Measurements from ENCODE around the gene ABI1. TPM values are rescaled to one million over a fixed set of nuclear protein-coding genes. Genes with fewer than 3 reads are reported as not detected.

The ABI1 gene
- total RNA-seq, 3 donors from 2014 or later = 50.5 to 75.7 (median 56.6) TPM

- H3K4me1 ChIP-seq = no peaks in the 10 kb centered on the region
- TF ChIP-seq, protein P1, sequence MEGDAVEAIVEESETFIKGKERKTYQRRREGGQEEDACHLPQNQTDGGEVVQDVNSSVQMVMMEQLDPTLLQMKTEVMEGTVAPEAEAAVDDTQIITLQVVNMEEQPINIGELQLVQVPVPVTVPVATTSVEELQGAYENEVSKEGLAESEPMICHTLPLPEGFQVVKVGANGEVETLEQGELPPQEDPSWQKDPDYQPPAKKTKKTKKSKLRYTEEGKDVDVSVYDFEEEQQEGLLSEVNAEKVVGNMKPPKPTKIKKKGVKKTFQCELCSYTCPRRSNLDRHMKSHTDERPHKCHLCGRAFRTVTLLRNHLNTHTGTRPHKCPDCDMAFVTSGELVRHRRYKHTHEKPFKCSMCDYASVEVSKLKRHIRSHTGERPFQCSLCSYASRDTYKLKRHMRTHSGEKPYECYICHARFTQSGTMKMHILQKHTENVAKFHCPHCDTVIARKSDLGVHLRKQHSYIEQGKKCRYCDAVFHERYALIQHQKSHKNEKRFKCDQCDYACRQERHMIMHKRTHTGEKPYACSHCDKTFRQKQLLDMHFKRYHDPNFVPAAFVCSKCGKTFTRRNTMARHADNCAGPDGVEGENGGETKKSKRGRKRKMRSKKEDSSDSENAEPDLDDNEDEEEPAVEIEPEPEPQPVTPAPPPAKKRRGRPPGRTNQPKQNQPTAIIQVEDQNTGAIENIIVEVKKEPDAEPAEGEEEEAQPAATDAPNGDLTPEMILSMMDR (IDR thresholded peaks at IDR 0.05) = no peak
- peak in 1 of 3 donors; percentile 30 for TF ChIP-seq POLR2AphosphoS5 (IDR thresholded peaks at IDR 0.05)
- no peak overlapping the region for H3K4me3 ChIP-seq
- no peaks in the 10 kb centered on the region for H3K27me3 ChIP-seq
- intact Hi-C loops (cut with DNase I; ENCODE audit: low total_unique reads) = no loop called here
- no peak for DNase-seq (ENCODE audit: low spot score in 2 of 2)
- H3K9me3 ChIP-seq = no peaks in the 10 kb centered on the region
- H3K27ac ChIP-seq = peak overlapping the region; percentile 26 to 50
- H3K36me3 ChIP-seq = no peaks in the 10 kb centered on the region
Measured at GRCh38 chr10:26737730-26738129, 123.0 kb downstream of the ABI1 start.

DNA sequence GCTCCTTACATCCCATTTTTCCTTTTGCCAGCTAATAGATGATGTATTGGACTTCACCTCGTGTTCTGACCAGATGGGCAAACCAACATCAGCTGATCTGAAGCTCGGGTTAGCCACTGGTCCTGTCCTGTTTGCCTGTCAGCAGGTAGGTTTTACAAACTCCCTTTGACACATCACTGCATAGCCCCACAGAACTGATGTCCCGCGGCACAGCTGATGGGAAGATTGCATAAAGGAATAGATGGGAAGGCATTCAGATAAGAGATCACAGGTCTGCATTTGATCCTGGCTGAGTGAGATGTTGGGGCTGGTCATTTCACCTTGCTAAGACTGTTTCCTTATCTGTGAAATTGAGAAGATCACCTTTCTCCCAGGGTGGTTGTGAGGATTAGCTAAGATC lies 125.3 kb downstream of the ABI1 start:
- TF ChIP-seq POLR2AphosphoS5 (IDR thresholded peaks at IDR 0.05) (no peak), POLR2A (IDR thresholded peaks at IDR 0.05) (no peak)
- TF ChIP-seq, protein P1 (IDR thresholded peaks at IDR 0.05) = no peak
- Histone ChIP-seq H3K27me3 (no peaks in the 10 kb centered on the region), H3K4me3 (no peak overlapping the region), H3K4me1 (no peaks in the 10 kb centered on the region), H3K27ac (peak overlapping the region; percentile 72 to 80), H3K36me3 (no peaks in the 10 kb centered on the region), H3K9me3 (no peaks in the 10 kb centered on the region)
- no peak for DNase-seq (ENCODE audit: low spot score in 2 of 2)
- intact Hi-C loops (cut with DNase I; ENCODE audit: low total_unique reads) = no loop called here

- no peak overlapping the region for H3K4me3 ChIP-seq
- H3K27me3 ChIP-seq = no peaks in the 10 kb centered on the region
- H3K9me3 ChIP-seq = no peaks in the 10 kb centered on the region
- intact Hi-C loops (cut with DNase I; ENCODE audit: low total_unique reads) = no loop called here
- no peaks in the 10 kb centered on the region for H3K36me3 ChIP-seq
- peak; percentile 59 to 60 for DNase-seq (ENCODE audit: low spot score in 2 of 2)
- TF ChIP-seq, protein P1 (IDR thresholded peaks at IDR 0.05) = no peak
- peak in 1 of 3 donors; percentile 37 for TF ChIP-seq POLR2AphosphoS5 (IDR thresholded peaks at IDR 0.05)
- no peak for TF ChIP-seq POLR2A (IDR thresholded peaks at IDR 0.05)
- peak overlapping the region; percentile 72 to 80 for H3K27ac ChIP-seq
- no peaks in the 10 kb centered on the region for H3K4me1 ChIP-seq
Measured at GRCh38 chr10:26733750-26734568, 126.8 kb downstream of the ABI1 start.

GRCh38 chr10:26730552-26730951 lies 130.2 kb downstream of the ABI1 start:
- H3K27ac ChIP-seq = no peak overlapping the region
- H3K4me3 ChIP-seq = no peak overlapping the region
- intact Hi-C loops (cut with DNase I; ENCODE audit: low total_unique reads) = no loop called here
- no peak for DNase-seq (ENCODE audit: low spot score in 2 of 2)
- no peaks in the 10 kb centered on the region for H3K4me1 ChIP-seq
- no peaks in the 10 kb centered on the region for H3K27me3 ChIP-seq
- H3K36me3 ChIP-seq = no peaks in the 10 kb centered on the region
- no peak for TF ChIP-seq POLR2AphosphoS5 (IDR thresholded peaks at IDR 0.05)
- TF ChIP-seq, protein P1 (IDR thresholded peaks at IDR 0.05) = no peak
- TF ChIP-seq POLR2A (IDR thresholded peaks at IDR 0.05) = no peak
- no peaks in the 10 kb centered on the region for H3K9me3 ChIP-seq

DNA sequence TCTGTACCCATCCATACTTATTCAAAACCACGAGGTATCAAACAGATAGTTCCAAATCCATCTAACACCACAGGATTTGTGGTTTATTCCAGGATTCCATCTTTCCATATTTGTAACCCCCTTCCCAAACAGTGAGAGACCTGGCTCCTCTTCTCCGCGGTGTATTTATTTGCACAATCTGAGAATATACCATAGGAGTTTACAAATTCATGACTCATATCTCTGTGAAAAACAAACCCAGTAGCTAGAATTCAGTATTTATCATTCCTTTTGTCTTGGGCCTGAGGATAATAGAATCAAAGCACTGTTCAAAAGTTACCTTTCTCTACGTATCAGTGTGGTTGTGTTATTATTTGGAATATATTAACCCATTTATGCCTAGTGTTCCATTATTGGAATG lies 131.4 kb downstream of the ABI1 start:
- H3K4me1 ChIP-seq = no peaks in the 10 kb centered on the region
- H3K27ac ChIP-seq = no peak overlapping the region
- no peaks in the 10 kb centered on the region for H3K9me3 ChIP-seq
- no peak for DNase-seq (ENCODE audit: low spot score in 2 of 2)
- H3K4me3 ChIP-seq = no peak overlapping the region
- intact Hi-C loops (cut with DNase I; ENCODE audit: low total_unique reads) = loop anchor here (10.0 kb wide), 1 partner anchor 155 kb away; no protein-coding TSS in a partner anchor
- TF ChIP-seq POLR2A (IDR thresholded peaks at IDR 0.05) = no peak
- no peak for TF ChIP-seq POLR2AphosphoS5 (IDR thresholded peaks at IDR 0.05)
- TF ChIP-seq, protein P1 (IDR thresholded peaks at IDR 0.05) = no peak
- H3K27me3 ChIP-seq = no peaks in the 10 kb centered on the region
- no peaks in the 10 kb centered on the region for H3K36me3 ChIP-seq
